ENCODE measurements around the gene CNTN5.
"Not testable (repeated sequence)": the region's sequence is repeated elsewhere in the genome, so short reads cannot be mapped to it uniquely, and the experiment has no call there.

The CNTN5 gene

DNA sequence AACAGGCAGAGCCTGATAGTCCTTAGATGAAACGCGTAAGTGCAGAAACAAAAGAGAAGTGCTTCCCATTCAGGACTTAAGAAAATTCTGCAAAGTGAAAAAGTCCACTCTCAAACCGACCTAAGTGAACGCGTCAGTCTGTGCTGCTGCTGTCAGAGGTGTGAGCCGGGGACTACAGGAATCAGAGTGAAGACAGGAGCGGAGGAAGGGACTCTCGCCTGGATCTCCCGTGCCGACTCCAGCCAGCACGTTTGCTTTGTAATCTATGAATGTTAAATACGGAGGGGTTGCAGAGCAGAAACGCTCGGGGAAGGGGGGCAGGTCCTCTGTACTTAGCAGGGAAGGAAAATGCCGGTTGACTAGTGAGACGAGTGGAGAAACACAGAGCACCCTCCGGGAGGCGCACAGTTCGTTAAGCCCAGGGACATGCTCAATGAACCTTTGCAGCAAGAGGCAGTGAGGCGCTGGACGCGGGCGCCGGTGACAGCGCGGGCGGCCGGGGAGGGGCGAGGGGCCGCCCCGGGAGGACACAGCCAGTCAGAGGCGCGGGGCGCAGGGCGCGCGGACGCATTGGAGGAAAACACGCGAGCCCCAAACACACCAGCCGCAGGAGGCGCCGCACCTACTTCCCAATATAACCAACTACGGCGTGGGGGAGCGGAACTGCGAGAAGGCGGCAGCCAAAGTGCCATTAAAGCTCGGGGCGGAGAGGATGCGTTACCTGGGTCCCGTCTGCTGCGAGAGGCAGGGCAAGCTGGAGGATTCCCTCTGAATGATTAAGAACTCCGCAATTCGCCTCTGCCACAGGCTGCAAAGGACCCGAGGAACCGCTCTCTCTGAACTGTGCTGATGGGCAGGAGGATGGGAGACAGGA lies at the start of gene CNTN5:
TSS of gene CNTN5 (plus strand) at position 598 of the 874 bp plus-strand sequence.
- DNase-seq (ENCODE audit: low read depth) = no peak

DNA sequence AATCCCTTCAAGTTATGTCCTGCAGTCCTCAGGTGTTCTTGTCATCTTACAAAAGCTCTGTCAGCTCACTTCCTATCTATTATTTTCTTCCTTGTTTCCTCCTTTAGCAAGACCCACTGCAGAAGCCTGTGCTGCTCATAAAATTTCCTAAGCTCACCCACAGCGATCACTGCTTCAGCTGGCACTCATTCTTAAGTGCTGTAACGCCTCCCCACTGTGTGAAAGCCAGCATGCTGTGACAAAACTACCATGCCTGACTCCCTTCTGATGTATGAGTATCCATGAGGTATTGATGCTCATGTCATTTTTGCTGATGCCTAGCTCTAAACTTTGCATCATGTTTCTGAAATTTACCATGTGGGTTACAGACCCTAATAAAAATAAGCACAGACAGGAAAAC lies 41.5 kb upstream of the CNTN5 start:
- no peak for DNase-seq (ENCODE audit: low read depth)

DNA sequence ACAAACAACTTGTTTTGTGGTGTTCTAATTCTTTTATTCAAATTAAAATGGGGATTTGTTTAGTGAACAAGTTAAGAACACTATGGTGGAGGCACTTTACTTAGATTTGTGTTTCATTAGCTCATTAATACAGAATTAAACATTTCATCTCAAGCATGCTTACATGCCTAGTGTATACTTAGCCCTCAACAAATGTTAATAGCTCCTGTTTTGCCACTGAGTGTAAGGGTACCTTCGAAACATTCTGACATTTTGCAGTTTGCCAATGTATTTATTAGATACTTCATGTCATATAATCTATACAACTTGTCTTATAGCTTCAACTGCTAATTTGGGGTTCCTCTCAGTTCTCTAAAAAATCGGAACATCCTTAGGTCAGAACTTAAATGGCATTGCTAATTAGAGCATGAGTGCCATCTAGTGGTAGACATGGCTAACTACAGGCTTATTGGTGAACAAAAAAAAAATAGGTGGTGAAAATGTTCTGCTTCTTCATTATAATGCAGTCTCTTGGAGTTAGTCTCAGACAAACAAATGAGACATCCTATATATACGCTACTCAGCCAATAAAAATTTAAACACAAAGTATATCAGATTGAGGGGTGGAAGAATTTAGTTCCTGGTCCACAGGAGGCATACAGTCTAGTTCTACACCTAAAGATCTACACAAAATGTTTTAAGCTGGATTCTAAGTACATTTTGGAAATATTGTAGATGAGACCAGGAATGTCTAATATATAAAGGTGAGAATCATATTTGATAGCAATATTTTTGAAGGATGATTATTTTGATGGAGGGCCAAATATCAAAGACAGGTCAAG lies 4.9 kb upstream of the CNTN5 start:
- no peak for DNase-seq (ENCODE audit: low read depth)

DNA sequence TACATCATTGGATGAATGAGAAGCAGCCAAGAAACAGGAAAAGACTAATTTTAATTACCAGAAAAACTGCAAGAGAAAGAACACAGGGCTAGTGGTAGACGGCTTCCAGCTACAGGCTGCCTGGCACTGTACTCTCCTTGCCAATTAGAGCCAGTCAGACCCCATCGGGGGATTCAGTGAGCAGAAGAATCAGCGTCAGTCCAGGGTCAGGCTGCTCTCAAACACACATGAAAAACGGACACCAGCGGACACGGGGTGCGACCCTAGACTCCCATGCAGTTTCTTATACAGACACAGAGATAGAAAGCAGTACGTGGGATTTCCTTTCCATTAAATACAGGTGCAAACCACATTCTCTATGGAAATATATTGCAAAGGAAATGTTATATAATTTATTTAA lies 1.1 kb upstream of the CNTN5 start:
- no peak for DNase-seq (ENCODE audit: low read depth)

DNA sequence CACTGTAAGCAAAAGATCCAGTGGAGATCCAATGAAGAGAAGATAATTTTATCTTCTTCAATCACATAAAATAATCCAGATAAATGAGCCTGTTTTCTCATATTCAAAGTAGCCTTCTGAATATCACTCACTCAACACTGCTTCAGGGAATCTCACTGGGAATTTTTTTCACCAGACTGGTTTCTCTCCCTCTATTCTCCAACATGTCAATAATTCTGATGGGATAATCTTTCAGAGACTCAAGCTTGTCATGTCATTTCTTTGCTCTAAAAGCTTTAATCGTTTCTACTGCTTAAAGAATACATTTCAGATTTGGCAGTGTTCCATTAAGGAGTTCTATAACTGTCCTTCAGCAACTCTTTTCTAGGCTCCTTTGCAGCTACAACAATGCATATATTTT lies 16.3 kb downstream of the CNTN5 start:
- no peak for DNase-seq (ENCODE audit: low read depth)

DNA sequence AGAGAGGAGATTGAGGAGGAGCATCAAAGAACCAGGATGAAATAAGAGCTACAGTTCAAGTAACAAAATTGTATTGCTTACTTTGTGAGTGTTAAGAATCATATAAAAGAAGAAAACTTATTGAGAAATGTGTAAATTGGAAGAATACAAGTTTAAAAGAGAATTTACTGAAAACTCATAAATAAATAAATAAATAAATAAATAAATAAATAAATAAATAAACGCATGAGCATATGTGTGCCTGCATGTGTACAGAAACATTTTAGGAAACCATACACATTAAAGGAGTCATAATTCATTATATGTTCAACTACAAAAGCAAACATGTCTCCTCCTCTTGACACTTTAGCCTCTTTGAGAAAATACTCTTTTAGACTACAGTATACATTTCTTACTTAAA lies 42.6 kb downstream of the CNTN5 start:
- no peak for DNase-seq (ENCODE audit: low read depth)

DNA sequence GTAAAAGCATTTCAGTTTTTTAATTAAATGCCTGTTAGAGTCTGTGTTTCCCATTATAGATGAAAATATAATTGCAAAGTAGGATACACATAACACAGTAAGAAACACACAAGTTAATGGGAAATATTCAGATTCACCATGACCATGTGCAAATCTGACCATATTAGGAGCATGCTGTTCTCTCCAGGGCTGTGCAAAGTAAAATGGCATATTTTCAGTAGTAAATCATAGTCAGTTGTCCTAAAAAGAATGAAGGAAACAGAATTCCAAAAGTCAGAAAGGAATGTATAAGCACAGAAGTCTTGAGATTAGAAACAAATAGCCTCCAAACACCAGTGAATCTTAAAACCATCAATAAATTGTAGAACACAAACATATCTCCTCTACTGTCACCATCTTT lies 44.4 kb downstream of the CNTN5 start:
- no peak for DNase-seq (ENCODE audit: low read depth)

DNA sequence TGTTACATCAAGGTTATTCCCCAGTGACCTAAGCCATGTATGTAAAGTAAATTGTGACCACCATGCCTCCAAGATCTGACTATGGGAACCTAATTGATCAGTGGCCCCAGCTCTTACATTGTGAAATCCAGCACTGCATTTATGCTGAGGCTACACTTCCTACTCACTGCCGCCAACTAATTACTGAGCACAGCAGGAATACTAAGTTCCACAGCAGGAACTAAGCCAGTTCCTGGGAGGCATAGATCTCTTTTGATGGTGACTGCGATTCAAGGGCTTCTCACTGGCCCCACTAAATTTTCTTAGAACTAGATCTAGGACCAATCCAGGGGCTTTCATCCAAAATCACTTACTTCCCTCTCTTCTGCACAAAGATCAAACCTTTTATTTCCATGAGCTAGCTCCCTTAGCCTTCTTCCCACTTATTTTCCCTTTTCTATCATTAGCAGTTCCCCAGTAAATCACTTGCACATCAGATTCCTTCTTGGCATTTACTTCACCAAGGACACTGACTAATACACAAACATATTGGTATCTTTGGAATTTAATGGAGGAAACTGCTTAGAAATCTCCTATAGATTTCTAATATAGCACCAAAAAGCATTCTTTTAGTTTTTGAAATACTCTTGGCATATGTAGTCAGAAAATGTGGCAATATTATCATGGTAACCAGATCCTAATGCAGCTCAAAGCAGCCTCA lies 46.0 kb downstream of the CNTN5 start:
- DNase-seq (ENCODE audit: low read depth) = no peak

DNA sequence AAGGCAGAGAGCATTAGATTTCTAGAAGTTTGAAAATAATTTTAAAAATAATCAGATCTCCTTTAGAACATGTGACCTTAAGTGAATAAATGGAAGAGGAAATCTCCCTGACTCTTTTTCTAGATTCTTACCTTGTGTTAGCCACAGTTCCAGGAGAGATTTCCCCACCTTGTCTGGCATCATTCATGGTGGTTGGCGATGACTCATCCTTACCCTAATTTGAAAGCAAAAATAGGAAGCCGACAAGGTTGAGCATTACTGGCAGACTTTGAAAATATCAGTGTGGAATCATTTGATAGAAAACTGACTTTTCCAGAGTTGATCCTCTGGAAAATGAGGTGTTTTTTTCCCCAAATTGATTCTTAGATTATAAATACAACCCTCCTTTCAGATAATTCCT lies 48.1 kb downstream of the CNTN5 start:
- DNase-seq (ENCODE audit: low read depth) = no peak

DNA sequence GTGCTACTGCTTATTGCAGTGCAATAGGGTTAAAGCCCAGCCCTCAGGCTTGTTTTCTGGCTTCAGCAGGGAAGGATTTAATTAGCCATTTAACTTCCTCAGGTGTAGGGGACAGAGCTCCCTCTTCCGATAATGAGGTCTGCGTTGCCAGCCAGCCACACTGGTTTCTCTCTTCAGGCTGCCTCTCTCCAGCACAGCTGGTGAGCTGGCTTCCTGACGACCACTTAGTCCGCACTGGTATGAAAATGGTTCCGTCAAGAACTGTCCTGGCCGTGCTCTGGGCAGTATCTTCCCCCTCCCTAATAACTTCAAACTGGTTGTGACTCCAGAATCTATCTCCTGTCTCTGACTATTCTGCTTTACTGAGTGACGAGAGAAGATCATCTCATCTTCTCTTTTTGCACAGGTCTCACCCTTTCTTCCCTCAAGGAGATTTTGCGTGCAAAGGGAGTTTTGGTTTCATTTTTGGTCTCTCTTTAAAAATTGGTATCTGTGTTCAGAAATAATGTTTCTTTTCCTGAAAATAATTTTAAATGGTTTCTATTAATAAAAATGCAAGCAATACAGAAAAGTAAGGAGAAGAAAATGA lies 49.2 kb downstream of the CNTN5 start:
- DNase-seq (ENCODE audit: low read depth) = no peak

DNA sequence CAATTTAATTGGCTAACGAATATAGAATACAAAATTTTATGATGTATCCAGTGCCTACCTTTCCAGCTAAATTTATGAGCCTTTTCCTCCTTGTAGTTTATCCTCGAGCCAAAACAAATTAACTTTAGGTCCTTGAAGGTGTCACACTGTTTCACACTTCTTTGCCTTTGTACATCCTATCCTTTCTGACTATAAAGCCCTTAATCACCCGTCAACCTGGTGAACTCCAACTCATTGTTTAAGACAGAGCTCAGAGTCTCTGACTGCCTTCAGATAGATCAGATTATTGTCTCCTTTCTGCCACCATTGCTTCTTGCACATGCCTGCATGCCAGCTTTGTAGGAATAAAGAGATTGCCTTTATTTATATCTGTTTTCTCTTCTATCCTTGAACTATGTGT lies 58.8 kb downstream of the CNTN5 start:
- no peak for DNase-seq (ENCODE audit: low read depth)

DNA sequence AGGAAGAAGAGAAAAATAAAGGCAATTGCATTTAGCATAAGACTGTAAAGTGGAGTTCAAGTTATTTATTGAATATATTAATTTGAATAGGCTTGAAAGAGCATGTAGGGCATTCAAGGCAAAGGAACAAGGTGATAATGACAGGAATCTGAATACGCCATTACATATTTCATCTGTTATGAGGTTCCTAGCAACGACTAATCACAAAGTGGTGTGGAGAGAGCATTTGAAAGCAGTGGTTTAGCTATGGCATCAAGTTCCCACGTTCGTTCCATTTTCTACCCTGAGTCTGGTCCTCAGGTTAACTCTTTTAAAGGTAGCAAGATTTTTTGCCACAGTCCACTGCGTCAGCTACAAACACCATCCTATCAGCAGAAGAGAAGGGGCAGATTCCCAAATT lies 59.4 kb downstream of the CNTN5 start:
- no peak for DNase-seq (ENCODE audit: low read depth)

DNA sequence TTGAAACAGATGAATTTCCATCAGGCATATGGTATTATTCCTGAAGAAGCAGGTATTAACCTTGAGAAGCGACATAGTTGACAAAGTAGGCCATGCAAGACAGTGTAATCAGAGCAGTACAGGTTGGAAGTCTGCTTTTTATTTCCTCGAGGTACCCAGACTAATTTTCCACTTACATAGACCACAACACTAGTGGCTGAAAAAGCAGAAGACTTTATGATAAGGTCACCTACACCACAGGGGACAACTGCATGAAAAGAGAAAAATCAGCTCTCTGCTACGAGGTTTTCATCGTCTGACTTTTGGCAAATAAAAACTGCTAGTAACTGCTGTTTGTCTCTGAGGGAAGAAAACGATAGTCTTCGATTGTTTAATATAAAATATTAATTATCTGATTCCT lies 77.5 kb downstream of the CNTN5 start:
- no peak for DNase-seq (ENCODE audit: low read depth)

DNA sequence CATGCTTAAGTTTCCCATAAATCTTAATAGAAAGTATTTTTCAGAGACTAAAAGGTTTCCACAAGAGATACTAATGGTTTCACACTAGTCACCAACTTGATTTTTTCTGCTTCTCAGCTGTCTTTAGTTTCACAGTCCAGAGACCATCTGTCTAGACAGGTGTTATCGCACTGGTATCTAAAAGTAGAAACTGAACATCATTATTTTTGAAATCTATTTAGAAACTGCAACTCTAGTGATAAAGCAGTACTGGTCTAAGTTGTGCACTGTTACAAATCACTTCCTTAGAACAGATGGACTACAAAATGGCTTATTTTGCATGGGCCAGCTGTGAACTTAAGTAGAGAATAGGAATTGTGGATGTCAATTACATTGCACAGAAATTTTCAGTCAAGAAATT lies 78.0 kb downstream of the CNTN5 start:
- DNase-seq (ENCODE audit: low read depth) = no peak

DNA sequence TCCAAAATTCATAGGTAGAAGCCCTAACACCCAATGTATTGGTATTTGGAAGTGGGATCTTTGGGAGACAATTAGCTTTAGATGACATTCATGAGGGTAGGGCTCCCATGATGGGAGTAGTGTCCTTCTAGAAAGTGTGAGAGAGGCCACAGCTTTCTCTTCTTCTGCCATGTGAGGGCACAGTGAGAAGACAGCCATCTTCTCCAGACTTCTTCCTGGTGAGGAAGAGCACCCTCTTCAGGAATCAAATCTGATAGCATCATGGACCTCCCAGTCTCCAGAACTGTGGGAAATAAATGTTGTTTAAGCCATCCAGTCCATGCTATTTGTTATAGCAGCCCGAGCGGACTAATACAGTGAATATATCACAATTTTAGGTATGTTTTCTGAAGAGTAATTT lies 96.9 kb downstream of the CNTN5 start:
- DNase-seq (ENCODE audit: low read depth) = no peak

DNA sequence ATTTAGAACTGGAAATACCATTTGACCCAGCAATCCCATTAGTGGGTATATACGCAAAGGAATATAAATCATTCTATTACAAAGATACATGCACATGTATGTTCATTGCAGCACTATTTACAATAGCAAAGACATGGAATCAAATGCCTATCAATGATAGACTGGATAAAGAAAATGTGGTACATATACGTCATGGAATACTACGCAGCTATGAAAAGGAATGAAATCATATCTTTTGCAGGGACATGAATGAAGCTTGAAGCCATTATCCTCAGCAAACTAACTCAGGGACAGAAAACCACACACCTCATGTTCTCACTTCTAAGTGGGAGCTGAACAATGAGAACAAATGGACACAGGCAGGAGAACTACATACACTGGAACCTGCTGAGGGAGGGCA lies 113.1 kb downstream of the CNTN5 start:
- DNase-seq (ENCODE audit: low read depth) = not testable (repeated sequence)

DNA sequence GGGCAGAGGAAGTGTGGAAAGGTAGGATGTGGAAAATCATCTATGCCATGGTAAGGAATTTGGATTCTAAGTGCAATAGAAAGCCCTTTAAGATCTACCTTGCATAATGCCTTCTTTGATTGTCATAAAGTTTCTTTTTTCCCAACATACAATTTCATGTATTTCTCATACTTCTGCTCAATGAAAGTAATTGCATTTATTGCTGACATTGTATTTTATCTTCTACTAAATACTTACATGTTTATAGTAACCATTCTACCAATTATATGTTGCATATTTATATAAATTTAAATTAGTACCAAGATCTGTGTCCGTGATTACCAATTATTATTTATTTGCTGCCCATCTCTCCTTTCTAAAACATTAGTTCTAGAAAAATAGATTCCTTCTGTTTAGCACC lies 114.8 kb downstream of the CNTN5 start:
- DNase-seq (ENCODE audit: low read depth) = no peak

DNA sequence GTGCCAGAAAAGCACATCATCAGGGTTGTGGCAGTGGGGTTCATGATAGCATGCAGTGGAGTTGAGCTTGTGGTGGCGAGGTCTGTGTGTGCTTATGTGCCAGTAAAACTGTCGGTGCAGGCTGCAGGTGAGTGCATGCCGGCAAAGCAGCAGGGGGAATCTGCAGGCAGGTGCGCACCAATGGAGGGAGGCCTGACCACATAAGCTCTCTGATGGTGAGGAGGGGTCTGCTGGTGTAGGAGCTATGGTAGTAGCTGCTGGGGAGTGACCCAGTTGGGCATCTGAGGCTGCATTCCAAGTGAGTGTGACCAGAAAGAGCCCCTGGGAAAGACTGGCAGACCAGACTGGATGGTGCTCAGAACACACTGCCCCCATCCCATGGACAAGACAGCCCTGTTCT lies 121.5 kb downstream of the CNTN5 start:
- no peak for DNase-seq (ENCODE audit: low read depth)

DNA sequence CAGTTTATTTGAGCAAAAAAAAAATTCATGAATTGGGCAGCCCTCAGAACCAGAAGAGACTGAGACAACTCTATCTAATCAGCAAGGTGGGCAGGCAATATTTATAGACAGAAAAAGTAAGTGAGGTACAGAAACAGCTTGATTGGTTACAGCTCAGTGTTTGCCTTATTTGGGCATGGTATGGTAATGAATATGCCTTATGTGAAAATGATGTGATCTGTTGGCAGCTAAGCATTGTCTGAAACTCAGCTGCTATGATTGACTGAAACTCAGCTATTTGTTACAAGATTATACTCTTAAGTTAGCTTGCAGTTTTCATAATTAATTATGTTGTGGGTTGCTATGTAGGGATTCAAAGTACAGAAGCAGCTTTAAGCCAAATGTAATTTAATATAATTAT lies 127.6 kb downstream of the CNTN5 start:
- DNase-seq (ENCODE audit: low read depth) = no peak

DNA sequence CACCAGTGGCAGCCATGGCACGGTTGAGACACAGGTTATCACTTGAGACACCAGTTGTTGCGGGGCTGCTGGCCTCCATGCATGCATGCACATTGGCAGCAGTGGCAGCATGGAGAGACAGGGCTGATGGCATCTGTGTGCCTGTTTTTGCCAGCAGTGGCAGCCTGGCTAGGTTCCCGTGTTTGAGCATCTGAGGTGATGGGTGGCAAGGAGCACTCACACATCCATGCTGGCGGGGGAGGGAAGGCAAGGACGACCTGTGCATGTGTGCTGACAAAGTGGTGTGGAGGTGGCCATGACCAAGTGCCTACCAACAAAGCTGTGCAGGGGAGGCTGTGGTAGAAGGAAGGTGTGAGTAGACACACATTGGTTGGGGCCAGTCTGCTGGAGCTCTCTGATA lies 133.5 kb downstream of the CNTN5 start:
- no peak for DNase-seq (ENCODE audit: low read depth)

DNA sequence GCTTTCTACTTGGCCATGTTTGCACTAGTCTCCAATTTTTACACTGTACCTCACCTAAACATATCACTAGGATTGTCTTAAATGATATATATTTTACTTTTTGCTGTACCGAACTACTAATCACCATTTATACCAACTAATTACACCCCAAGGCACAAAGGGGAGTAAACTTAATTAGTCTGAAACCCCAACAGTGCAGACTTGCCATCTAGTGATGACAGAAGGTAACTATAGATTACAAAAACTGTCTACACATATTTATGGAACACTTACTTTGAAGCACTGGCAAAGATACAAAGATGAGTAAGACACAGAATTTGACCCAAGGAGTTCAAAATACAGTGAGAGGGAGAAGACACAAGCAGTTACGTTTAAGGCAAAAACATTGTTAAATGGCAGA lies 139.7 kb downstream of the CNTN5 start:
- DNase-seq (ENCODE audit: low read depth) = no peak

DNA sequence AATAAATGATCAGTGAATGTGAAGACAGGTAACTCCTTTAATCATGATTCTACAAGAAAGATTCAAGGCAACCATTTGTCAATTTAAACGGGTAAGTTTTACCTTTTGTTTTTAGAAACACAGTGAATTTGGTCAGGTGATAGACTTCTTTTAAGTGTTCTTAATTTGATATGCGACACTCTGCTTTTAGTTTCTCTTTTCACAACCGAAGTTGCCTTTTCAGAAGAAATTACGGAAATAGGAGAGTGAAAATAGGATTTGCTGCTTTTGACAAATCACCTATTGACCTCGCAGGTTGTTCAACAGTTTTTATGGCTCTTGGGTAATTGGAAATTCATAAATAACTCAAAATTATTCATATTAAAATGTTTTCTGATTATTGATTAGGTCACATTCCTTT lies 142.1 kb downstream of the CNTN5 start:
- no peak for DNase-seq (ENCODE audit: low read depth)
